Epithelial cell of proximal tubule (primary cell): ENCODE results near the gene CALHM5. TPM values are rescaled to one million over a fixed set of nuclear protein-coding genes. Genes with fewer than 3 reads are reported as not detected.

Experiments used
- DNase-seq: peaks from one replicate; pipeline ENCODE4 v3.0.0-alpha.2; 2011; ENCODE audit warnings: low read depth
- H3K4me3 ChIP-seq: 2 replicates; pipeline ENCODE4 v1.5.1; 2011; ENCODE audit warnings: low read depth, mild to moderate bottlenecking, low read length
- total RNA-seq: library from RNA; depleted of rRNA; stranded (reverse); fragments of >200 nt; gene quantifications from 2 replicates; pipeline ENCODE4 v1.2.3, GENCODE V29; 2015
- TF ChIP-seq, protein P1 (sequence below): conservative IDR thresholded peaks from 2 replicates; pipeline ENCODE4 v1.5.1; 2012; ENCODE audit warnings: low read depth, mild to moderate bottlenecking, low read length

Gene CALHM5
- total RNA-seq, 1 donor from 2014 or later, result 0.12 TPM

DNA sequence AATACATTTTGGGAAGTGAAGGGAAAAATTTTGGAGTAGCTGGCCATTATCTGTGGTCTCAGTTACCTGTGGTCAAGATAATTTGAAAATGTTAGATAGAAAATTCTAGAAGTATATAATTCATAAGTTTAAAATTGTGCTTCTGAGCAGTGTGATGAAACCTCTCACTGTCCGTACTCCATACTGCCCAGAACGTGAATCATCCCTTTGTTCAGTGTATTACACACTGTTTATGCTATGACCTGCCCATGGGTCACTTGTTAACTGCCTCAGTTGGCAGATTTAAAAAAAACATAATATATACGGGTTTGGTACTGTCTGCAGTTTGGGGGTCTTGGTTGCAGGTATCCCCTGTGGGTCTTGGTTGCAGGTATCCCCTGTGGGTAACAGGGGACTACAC lies 4.1 kb upstream of the CALHM5 start:
- TF ChIP-seq, protein P1, sequence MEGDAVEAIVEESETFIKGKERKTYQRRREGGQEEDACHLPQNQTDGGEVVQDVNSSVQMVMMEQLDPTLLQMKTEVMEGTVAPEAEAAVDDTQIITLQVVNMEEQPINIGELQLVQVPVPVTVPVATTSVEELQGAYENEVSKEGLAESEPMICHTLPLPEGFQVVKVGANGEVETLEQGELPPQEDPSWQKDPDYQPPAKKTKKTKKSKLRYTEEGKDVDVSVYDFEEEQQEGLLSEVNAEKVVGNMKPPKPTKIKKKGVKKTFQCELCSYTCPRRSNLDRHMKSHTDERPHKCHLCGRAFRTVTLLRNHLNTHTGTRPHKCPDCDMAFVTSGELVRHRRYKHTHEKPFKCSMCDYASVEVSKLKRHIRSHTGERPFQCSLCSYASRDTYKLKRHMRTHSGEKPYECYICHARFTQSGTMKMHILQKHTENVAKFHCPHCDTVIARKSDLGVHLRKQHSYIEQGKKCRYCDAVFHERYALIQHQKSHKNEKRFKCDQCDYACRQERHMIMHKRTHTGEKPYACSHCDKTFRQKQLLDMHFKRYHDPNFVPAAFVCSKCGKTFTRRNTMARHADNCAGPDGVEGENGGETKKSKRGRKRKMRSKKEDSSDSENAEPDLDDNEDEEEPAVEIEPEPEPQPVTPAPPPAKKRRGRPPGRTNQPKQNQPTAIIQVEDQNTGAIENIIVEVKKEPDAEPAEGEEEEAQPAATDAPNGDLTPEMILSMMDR, result no peak
- no peak overlapping the region for H3K4me3 ChIP-seq
- no peak for DNase-seq

DNA sequence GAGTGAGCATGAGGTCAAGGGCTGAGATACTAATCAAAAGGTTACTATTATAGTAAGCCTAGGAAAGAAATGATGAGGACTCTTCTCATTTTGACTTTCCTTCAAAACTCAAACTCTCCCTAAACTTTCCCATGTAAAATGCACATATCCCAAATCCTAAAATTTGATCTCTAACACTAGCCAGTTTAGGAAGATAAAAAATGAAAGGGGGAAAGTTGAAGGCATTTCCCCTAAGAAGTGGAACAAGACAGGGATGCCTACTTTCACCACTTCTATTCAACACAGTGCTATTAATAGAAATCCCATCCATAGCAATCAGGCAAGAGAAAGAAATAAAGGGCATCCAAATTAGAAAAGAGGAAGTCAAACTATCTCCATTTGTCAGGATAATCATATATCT lies 2.9 kb upstream of the CALHM5 start:
- TF ChIP-seq, protein P1, result no peak
- no peak overlapping the region for H3K4me3 ChIP-seq
- DNase-seq, result no peak

DNA sequence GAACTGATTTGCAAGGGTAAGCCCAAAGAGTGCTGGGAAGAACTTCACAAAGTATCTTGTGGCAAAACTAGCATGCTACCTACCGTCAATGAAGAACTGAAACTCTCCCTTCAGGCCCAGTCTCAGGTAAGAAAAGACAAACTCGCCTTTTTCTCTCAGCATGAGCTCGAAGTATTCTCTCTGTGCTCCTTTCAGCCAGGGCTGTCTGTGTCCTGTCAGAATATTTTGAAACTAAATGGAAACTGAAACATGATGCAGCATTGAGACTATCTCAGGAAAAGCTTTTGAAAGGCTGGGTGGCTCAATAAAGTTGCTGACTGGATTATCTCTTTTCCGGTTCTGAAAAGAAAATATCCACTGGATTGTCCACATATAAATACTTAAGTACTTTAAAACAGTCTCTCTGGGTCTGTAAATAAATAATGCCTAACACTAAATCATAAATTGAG lies 696 bp downstream of the CALHM5 start:
- no peak for DNase-seq
- no peak overlapping the region for H3K4me3 ChIP-seq

DNA sequence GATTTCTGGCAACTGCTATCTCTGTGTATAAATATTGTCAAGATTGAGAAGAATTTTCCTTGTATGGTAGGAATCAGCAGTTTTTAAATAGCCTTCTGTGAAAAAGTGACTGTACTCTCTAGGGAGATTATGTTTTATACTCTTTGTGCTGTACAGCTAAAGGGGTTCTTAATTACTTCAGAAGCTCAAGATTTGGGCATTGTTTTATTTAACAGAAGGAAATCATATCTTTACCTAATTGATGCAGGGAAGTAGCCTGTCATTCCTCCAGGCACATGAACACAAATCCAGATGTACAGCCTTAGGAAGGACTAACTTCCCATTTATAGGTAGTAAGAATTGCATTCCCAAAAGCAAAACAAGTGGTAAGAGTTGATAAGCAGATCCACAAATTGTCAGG lies 1.3 kb downstream of the CALHM5 start:
- TF ChIP-seq, protein P1, result no peak
- DNase-seq, result no peak
- H3K4me3 ChIP-seq, result no peak overlapping the region

More for the DNA sequence above, 696 bp downstream of the CALHM5 start:
- TF ChIP-seq, protein P1, result no peak

DNA sequence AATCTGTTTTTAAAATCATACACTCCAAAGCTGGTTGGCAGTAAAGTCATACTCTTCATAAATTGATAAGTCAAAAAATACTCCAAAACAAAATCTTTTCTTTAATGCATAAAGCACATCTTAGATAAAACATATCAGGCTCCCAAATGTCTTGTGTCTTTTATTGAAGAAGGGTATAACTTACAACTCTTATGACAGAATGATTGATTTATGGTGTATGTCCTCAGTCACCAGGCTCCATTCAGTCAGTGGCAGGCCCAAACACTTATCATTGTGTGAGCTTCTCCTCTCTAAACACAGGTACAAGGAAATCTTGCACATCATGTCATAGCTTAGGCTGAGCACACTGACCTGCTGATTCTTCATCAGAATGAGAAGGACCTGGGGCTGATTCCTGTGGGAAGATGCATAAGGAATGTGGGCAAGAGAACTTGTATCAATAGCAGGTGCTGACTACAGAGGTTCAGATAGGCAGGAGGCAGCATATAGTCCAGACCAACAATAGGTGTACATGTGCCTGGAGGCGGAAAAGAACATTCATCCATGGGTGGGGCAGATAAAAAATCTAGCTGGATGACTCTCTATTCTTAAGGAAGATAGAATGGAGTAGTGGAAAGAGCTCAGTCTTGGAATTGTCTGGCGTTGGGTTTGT lies 1.9 kb downstream of the CALHM5 start:
- TF ChIP-seq, protein P1, result no peak
- no peak for DNase-seq
- no peak overlapping the region for H3K4me3 ChIP-seq

DNA sequence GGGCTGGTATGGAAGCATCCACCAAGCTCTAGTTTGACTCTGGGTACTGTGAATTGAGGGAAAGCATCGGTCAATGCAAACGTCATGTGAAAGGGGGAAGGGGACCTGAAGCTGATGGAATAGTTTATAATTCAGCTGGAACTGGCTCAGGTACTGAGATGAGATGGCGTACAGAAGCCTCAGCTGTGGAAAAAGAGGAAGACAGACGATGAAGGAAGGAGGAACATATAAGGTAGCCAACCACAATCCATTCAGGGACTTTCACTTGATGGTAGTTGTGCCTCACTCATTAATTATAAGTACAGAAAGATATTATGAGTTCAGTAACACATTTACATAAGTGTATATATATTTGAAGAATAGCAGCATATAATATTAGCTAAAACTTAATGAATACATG lies 2.7 kb downstream of the CALHM5 start:
- DNase-seq, result no peak
- TF ChIP-seq, protein P1, result no peak
- H3K4me3 ChIP-seq, result no peak overlapping the region

DNA sequence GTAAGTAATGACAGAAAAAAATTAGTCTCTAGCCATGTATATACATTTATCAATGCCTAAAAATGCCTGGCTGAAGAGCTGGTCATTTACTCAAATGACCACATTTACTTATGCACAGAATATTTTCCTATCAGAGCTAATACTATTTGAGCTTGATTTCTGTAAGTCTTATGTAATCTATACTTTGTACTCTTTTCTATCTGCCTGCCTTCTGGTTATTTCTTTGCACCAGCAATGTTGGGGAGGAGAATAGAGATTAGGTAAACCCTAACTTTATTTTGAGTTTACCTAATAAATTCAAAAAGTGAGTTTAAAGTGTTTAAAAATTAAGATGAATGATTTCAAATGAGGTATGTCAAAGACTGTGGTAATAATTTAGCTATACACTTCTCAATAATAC lies 3.7 kb downstream of the CALHM5 start:
- TF ChIP-seq, protein P1, result no peak
- no peak for DNase-seq
- no peak overlapping the region for H3K4me3 ChIP-seq
